Measurements from ENCODE around the gene PKP3.
"Not testable (repeated sequence)": the region's sequence is repeated elsewhere in the genome, so short reads cannot be mapped to it uniquely, and the experiment has no call there.

The PKP3 gene

GRCh38 chr11:394034-394857 lies at the start of gene PKP3:
PKP3 (plus strand) TSS chr11:394209; CDS start chr11:394293, 84 bp downstream.
- no peak for DNase-seq

- no peak for DNase-seq
Observed at GRCh38 chr11:344836-345578, 49.0 kb upstream of the PKP3 start.

GRCh38 chr11:346529-346928 lies 47.5 kb upstream of the PKP3 start:
- no peak for DNase-seq

DNA sequence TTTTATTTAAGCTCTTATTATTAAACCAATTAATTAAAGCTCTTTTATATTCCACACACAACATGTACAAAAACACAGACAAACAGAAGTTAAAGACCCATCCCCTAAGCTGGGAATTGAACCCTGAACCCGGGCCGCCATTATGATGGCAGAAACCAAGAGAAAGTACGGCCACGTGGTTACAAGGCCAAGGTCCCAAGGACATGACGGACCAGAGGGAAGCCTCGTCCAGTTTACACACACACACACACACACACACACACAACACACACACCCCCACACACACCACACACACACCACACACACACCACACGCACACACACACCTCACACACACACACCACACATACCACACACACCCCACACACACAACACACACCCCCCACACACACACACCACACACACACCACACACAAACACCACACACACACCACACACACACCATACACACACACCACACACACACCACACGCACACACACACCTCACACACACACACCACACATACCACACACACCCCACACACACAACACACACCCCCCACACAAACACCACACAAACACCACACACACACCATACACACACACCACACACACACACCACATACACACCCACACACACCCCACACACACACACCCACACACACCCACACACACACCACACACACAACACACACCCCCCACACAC lies 44.6 kb upstream of the PKP3 start:
- DNase-seq: not testable (repeated sequence)

- not testable (repeated sequence) for DNase-seq
Observed at GRCh38 chr11:350033-350722, 43.8 kb upstream of the PKP3 start.

DNA sequence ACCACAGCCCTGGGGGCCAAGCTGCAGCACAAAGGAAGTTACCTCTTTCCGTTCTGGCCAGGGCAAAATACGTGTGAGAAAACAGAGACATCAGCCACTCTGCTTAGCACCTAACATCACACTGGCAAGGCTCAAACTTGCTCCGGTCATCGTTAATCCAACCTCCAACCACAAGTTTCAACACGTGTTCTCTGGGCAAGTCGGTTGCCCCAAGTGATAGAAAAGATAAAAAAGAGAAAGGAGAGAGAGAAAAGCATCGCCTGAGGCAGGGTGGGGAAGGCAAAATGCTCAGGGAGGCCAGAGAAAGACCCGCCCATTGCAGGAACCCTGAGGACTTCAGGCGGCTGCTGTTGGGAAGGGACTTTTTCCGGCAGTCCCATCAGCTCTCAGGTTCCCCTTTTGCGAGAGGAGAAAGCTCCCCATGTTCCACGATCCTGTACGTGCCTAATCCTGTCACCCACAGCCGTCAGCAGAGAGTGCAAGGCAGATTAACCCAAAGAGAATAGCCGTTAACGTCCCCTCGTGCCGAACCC lies 43.2 kb upstream of the PKP3 start:
- no peak for DNase-seq

- DNase-seq: no peak
Observed at GRCh38 chr11:351411-351810, 42.6 kb upstream of the PKP3 start.

DNA sequence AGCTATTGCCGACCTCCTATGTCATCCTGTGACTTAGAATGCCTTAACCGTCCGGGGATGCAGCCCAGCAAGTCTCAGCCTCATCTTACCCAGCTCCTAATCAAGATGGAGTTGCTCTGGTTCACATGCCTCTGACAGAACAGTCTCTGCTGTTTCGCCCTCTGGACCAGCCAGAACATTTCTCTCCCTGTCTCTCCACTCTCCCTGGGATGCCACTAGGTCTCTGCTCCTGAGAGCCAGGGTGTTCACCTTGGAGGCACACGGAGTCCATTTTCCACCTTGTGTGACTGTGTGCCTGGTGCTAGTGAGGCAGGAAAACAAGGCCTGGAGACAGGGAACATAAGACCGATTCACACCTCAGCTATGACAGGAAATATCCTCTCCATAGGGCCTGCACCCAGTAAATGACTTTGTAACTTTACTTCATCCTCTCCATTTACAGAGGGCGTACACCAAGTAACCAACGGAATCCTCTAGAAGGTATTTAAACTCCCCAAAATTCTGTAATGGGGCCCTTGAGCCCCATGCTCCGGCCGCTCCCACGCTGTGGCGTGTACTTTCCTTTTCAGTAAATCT lies 41.5 kb upstream of the PKP3 start:
- DNase-seq: no peak

- peak; percentile 67 for DNase-seq
Observed at GRCh38 chr11:353179-353873, 40.7 kb upstream of the PKP3 start.

DNA sequence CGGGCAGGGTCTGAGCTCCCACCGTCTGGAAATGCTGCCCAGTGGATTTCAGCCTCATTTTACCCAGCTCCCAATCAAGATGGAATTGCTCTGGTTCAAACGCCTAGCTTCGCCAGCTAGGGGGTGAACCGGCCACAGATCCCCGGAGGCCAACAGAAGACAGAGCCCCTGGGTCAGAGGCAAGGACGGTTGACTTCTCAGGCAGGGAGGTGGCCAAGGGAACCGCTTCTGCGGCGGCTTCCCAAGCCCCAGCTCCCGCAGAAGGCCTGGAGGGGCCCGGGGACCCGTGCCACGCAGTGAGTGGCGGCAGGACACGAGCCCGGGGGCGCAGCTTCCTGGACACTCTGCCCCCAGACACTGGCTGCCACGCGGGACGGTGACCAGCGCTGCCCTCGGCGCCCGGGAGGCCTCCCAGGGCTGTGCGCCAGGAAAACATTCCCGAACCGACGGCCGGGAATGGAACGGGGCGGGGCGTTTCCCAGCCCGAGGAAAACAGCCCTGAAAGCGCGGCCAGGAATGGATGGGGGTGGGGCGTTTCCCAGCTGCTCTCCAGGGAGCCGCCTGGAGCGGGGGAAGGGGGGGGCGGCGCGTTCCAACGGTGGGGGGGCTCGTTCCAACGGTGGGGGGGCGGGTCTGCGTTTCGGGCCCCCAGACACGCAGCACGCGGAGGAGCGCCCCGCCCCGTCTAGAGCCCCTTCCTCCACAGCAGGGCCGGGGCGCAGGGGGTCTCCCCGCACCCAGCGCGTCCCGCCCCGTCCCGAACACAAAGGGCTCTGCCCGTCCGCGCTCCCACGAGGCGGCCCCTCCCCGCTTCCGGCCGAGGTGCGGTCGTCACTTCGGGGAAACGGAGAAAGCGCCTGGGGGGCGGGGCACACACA lies 38.2 kb upstream of the PKP3 start:
- DNase-seq: peak; percentile 92

DNA sequence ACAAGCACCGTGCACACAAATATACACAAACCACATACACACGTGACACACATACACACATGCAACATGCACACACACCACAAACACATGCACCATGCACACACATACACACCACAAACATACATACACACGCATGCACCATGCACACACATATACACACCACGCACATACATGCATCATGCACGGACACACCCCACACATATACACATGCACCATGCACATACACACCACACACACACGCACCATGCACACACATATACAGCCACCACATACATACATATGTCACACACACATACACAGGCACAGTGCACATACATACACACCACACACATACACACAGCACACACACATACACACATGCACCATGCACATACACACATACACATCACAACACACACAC lies 37.4 kb upstream of the PKP3 start:
- no peak for DNase-seq

DNA sequence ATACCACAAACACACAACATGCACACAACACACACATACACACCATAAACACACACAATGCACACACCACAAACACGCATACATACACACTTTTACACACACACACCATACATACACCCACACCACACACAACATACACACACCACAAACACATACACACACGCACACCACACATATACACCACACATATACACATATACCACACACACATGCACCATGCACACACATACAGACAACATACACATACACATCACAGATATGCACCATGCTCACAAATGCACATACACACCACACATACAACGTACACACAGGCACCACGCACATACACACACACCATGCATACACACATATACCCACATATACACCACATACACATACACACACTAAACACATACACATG lies 36.4 kb upstream of the PKP3 start:
- DNase-seq: no peak

DNA sequence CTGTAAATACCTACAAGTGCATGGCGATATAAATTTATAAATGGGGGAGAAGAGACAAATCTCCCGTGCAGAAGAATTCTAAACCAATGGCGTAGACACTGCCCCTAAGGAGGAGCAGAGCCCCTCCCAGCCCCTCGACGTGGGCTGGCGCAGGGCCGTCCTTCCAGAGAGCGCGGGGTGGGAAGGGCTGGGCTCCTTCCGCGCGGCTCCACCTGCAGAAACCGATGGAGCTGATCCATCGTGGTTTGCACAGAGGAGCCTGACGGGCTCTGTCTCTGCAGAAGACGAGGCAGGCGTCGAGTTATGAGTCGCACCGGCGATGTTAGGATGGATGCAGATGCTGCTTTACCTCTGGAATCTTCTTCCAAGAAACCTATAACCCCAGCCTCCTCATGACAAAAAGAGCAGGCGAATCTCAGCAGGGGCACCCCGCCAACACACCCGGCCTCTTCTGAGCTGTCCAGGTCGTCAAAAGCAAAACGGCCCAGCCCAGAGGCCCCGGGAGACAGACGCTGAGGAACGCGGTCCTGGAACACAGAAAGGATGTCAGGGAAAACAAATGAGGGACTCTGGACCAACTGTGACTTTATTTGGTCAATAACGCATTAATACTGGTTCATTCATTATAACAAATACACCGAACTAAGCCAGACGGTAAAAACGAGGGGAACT lies 35.7 kb upstream of the PKP3 start:
- DNase-seq: no peak

DNA sequence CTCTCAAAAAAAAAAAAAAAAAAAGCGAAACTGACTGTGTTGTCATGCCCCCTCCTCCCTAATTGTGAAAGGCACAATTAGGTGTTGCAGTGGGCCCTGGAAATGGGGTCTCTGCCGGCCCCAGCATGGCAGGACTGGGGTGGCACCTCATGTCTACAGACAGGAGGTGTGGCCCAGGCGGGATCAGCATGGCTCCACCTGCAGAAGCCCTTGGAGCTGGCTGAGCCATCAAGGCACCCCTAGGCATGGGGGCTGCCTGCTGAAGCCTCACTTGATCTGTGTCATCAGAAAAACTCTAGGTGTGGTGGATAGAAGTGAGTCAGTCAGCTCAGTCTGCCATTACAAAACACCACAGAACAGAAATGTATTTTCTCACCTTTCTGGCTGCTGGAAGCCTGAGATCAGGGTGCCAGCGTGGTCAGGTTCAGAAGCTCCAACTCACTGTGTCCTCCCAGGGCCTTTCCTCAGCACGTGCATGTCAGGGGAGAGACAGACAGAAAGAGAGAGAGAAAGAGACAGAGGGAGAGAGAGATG lies 34.8 kb upstream of the PKP3 start:
- DNase-seq: no peak

- DNase-seq: no peak
Observed at GRCh38 chr11:360326-361280, 33.4 kb upstream of the PKP3 start.

- DNase-seq: no peak
Observed at GRCh38 chr11:362642-363442, 31.2 kb upstream of the PKP3 start.

DNA sequence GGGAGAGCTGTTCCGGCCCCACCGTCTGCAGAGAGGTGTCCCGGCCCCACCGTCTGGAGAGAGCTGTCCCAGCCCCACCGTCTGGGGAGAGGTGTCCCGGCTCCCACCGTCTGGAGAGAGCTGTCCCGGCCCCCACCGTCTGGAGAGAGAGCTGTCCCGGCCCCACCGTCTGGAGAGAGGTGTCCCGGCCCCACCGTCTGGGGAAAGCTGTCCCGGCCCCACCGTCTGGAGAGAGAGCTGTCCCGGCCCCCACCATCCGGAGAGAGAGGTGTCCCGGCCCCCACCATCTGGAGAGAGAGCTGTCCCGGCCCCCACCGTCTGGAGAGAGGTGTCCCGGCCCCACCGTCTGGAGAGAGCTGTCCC lies 30.6 kb upstream of the PKP3 start:
- not testable (repeated sequence) for DNase-seq
